Activated CD4-positive, alpha-beta T cell treated with anti-CD3 and anti-CD28 coated beads, Interleukin-2, Interleukin-6, amounts not matched to agents 100 ng/mL and 50 ng/mL, durations not matched to agents 16 hours and 8 hours (primary cell): ENCODE measurements around the gene JUN.
A peak's percentile ranks its signal among the peaks of the same experiment; 100 is the strongest.

Experiments used
- DNase-seq: peaks from one replicate; pipeline ENCODE4 v3.0.0-alpha.2; 2020

The JUN gene

GRCh38 chr1:58782178-58783089 lies 1.4 kb downstream of the JUN start:
- peak; percentile 78 for DNase-seq

- peak; percentile 47 for DNase-seq
Measured at GRCh38 chr1:58781541-58782177, 2.2 kb downstream of the JUN start.

GRCh38 chr1:58780836-58781452 lies 2.9 kb downstream of the JUN start:
- DNase-seq, result no peak

- no peak for DNase-seq
Measured at GRCh38 chr1:58780411-58780810, 3.4 kb downstream of the JUN start.

GRCh38 chr1:58779801-58780382 lies 4.0 kb downstream of the JUN start:
- DNase-seq, result no peak

- DNase-seq, result no peak
Measured at GRCh38 chr1:58779059-58779754, 4.6 kb downstream of the JUN start.

GRCh38 chr1:58778385-58779000 lies 5.4 kb downstream of the JUN start:
- no peak for DNase-seq

GRCh38 chr1:58774027-58774426 lies 9.8 kb downstream of the JUN start:
- DNase-seq, result no peak

GRCh38 chr1:58773406-58773840 lies 10.4 kb downstream of the JUN start:
- DNase-seq, result no peak

GRCh38 chr1:58769809-58770320 lies 14.0 kb downstream of the JUN start:
- DNase-seq, result no peak

GRCh38 chr1:58768971-58769808 lies 14.7 kb downstream of the JUN start:
- peak; percentile 39 for DNase-seq

GRCh38 chr1:58768191-58768731 lies 15.6 kb downstream of the JUN start:
- no peak for DNase-seq

GRCh38 chr1:58767143-58767542 lies 16.7 kb downstream of the JUN start:
- DNase-seq, result no peak

- no peak for DNase-seq
Measured at GRCh38 chr1:58765441-58765840, 18.4 kb downstream of the JUN start.

GRCh38 chr1:58765006-58765405 lies 18.8 kb downstream of the JUN start:
- no peak for DNase-seq

GRCh38 chr1:58764294-58764978 lies 19.4 kb downstream of the JUN start:
- no peak for DNase-seq

- no peak for DNase-seq
Measured at GRCh38 chr1:58763214-58763613, 20.6 kb downstream of the JUN start.

GRCh38 chr1:58762806-58763205 lies 21.0 kb downstream of the JUN start:
- no peak for DNase-seq

- DNase-seq, result peak; percentile 77
Measured at GRCh38 chr1:58755468-58755872, 28.4 kb downstream of the JUN start.
